ENCODE data around the gene SERPINA4.
"Not testable (repeated sequence)": the region's sequence is repeated elsewhere in the genome, so short reads cannot be mapped to it uniquely, and the experiment has no call there.

Gene SERPINA4

GRCh38 chr14:94593749-94594431 lies 32.6 kb downstream of the SERPINA4 start:
- no peak for DNase-seq

DNA sequence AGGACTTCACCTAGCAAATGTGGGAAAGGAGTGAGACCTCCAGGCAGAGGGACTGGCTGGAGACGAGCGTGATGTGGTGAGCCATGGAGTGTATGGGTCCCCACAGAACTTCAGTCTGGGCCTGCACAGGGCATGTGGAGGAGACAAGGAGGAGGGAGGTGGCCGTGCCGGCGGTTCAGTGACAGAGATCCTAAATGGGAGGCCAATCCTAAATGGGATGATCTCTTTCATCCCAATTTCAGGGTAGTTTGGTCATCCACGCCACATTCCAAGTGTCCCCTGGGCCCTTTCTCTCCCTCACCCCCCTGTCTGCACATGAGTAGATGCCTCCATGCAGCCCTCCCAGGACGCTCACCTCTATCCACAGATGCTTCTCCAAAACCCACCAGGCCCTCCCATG lies 33.2 kb downstream of the SERPINA4 start:
- no peak for DNase-seq

DNA sequence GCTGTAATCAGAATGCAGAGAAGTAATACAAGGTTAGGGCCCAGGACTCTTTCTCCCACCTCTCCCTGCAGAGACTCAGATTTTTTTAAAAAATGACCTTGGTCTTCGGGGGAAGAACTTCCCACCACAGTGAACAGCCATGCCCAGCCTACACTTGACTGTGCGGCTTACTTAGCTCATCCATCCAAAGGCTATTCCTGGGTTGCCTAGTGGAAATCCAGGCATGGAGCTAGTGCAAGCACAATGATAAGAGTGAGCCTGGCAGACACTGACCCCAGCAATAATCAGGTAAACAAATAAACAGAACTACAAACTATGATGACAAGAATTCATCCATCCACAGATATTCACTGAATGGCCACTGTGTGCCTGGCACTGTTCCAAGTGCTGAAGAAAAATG lies 34.7 kb downstream of the SERPINA4 start:
- DNase-seq: no peak

- DNase-seq: no peak
Measured at GRCh38 chr14:94596361-94596760, 35.1 kb downstream of the SERPINA4 start.

GRCh38 chr14:94597788-94598187 lies 36.5 kb downstream of the SERPINA4 start:
- DNase-seq: no peak

DNA sequence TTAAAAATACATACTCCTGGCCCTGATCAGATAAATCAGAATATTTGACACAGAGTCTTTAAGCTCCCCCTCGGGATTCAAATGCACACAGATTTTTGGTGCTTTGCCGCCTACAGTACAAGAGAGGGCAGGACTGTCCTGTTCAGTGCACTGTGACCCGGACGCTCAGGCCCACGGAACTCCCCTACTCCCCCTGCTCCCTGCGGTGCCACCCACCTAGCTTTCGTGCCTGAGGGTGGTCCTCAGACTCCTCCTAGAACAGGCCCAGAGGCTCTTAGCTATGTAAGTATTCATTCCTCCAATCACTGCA lies 37.2 kb downstream of the SERPINA4 start:
- no peak for DNase-seq

DNA sequence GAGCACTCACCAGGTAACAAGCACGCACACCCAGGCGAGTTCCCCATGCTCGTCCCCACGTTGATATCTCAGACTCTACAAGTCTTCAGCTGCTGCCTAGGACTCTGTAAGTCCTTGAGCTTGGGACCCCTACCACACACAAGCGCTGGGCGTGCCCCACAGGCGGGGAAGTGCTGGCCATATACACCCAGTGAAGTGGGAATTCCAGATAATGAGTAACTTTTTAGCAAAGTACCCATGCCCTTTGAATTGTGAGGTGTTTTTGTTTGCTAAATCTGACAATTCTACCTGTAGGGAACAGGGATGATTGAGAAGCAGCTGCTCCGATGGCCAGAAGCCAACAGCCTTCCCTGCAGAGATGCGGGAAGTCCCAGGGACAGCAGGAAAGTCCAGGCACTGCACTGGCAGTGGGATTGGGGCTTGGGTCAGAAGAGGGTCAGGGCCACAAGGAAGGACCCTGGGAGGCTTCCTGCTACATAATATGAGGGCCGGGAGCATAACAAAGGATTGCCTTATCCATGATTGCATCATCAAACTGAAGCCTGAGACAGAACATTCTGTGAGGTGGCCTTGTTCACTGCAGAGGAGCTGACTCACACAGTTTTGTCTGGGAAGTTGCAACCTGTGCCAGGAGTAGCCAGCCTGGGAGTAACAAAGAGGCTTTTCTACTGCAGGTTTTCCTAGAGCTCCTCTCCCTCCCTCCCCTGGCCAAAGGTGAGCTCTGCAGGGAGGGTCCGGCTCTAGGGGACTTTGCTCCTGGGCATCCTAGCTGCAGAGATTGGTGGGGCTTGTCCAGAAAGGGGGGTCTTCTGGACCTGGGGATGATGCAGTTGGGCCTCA lies 37.8 kb downstream of the SERPINA4 start:
- DNase-seq: no peak

GRCh38 chr14:94599656-94600004 lies 38.4 kb downstream of the SERPINA4 start:
- no peak for DNase-seq

- DNase-seq: no peak
Measured at GRCh38 chr14:94600148-94600545, 38.9 kb downstream of the SERPINA4 start.

GRCh38 chr14:94601884-94602391 lies 40.7 kb downstream of the SERPINA4 start:
- no peak for DNase-seq

DNA sequence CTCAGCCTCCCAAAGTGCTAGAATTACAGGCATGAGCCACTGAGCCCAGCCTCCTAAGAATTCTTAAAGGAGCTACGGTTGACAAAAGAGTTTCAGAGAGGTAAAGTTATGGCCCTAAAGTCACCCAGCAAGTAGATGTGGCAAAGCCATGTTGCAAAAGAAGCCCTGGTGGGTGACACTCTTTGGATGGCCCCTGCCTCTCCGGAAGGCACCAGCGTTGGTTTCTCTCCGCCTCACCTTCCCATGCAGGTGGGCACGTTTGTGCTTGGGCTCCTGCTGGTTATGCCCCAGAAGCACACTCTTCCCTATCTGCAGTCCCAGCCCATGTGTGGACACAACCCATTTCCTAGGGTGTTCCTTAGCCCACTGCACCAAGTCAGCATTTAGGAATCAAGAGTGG lies 41.5 kb downstream of the SERPINA4 start:
- DNase-seq: no peak

- no peak for DNase-seq
Measured at GRCh38 chr14:94605361-94605760, 44.1 kb downstream of the SERPINA4 start.

GRCh38 chr14:94608966-94609365 lies 47.7 kb downstream of the SERPINA4 start:
- not testable (repeated sequence) for DNase-seq

DNA sequence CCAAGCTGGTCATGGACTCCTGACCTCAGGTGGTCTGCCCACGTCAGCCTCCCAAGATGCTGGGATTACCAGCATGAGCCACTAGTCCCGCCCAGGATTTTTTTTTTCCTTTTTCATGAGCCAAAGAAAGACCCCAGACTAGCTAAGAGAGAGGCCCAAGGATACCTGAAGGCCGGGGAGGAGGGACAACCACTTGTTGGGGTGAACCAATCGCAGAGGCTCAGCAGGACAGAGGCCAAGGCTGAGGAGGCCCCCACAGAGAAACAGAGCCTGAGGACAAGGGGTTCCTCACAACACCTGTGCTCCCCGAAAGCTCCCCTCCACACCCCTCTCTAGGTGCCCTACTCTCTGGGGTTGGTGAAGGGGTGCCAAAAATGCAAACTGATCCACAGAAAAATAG lies 49.9 kb downstream of the SERPINA4 start:
- DNase-seq: no peak

GRCh38 chr14:94612174-94612573 lies 50.9 kb downstream of the SERPINA4 start, which contains the start of gene SERPINA3:
TSS of gene SERPINA3 (plus strand) at chr14:94612391. CDS start at chr14:94614442, 2,051 bp downstream.
- DNase-seq: no peak

DNA sequence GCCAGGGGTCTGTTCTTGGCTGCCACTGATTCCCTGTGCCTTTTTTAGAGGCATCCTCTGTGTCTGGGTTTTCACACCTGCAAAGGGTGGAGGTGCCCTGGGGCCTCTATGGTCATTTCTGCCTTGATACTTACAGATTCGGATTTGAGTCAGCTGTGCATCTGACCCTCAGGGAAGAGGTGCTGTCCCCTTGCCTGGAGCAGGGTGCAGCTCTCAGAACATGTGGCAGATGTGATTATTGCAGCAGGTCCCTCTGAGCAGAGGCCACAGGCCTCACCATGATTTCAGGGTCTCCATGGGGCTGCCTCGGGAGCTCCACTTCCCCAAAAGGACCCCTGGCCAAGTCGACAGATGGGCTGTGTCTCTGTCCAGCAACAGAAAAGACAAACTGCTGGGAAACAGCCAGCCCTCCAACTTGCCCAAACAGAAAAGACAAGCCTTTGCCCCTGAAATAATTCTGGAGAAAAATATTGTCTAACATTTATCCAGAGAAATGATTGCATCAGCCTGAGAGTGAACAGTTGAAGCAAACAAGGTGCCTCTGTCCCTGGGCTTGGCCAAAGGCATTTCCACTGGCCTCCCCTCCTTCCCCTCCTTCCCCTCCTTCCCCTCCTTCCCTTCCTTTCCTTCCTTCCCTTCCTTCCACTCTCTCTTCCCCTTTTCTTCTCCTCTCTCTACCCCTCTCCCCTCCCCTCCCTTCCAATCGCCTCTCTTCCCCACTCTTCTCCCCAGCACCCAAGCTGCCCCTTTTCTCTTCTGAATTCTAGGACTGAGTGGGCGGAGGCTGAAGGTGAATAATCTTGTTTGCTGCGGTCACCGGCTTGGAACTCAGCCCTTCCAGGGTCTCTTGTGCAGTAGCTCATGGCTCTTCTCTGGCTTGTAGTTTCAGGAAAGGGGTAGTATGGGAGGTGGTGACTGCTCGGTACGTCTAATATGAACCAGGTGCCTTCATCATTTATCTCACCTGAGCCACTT lies 51.6 kb downstream of the SERPINA4 start:
- DNase-seq: no peak

- DNase-seq: no peak
Measured at GRCh38 chr14:94613720-94614644, 52.7 kb downstream of the SERPINA4 start.

DNA sequence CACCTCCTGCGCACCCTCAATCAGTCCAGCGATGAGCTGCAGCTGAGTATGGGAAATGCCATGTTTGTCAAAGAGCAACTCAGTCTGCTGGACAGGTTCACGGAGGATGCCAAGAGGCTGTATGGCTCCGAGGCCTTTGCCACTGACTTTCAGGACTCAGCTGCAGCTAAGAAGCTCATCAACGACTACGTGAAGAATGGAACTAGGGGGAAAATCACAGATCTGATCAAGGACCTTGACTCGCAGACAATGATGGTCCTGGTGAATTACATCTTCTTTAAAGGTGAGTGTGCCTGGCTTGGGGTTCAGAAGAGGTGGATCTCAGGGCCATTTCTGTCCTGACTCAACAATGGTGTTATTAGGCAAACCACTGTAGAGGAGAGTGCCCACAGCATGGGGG lies 53.6 kb downstream of the SERPINA4 start:
- no peak for DNase-seq

DNA sequence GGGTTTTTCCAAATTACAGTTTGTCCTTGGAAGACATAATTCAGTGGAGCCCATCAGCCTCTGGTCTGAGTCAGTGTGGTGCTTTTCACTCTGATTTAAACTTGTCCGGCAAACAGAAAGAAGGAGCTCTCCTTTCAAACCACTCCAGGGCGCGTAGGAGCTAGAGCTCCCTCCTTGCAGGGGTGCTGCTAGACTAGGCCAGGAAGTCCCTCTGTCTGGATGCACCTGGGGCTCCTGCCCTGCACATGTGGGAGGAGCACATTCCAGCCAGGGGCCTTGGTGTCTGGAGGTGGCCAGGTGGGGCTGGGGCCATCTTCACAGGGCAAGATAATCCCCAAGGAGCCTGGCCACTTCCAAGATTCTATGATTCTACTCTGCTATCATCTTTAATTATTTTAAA lies 54.0 kb downstream of the SERPINA4 start:
- DNase-seq: no peak

- no peak for DNase-seq
Measured at GRCh38 chr14:94615823-94616570, 54.8 kb downstream of the SERPINA4 start.

- DNase-seq: no peak
Measured at GRCh38 chr14:94617366-94617941, 56.2 kb downstream of the SERPINA4 start.

Measured in NCI-H1436 (cell line).